Stimulated activated naive CD8-positive, alpha-beta T cell treated with anti-CD3 and anti-CD28 coated beads, Interleukin-15, Interleukin-2, amounts not matched to agents 100 U/mL and 50 U/mL, for 24 hours (primary cell): ENCODE data around the gene SLC8A1.
A peak's percentile ranks its signal among the peaks of the same experiment; 100 is the strongest.

ENCODE experiments used
- ATAC-seq: fragments of 150-1000 bp; cut with Tn5 transposase; one replicate; pipeline ENCODE4 v1.10.0; 2021
- DNase-seq: peaks from one replicate; pipeline ENCODE4 v3.0.0; 2021

SLC8A1 gene

GRCh38 chr2:40420478-40420877 lies 31.4 kb downstream of the SLC8A1 start:
- ATAC-seq (no peak), DNase-seq (no peak)

GRCh38 chr2:40419364-40419762 lies 32.5 kb downstream of the SLC8A1 start:
- no peak for DNase-seq
- no peak for ATAC-seq

GRCh38 chr2:40418614-40419363 lies 33.1 kb downstream of the SLC8A1 start:
- DNase-seq = no peak
- peak; percentile 23 for ATAC-seq

- ATAC-seq (no peak), DNase-seq (no peak)
Measured at GRCh38 chr2:40416486-40416885, 35.4 kb downstream of the SLC8A1 start.

- no peak for ATAC-seq
- DNase-seq = no peak
Measured at GRCh38 chr2:40415391-40415790, 36.5 kb downstream of the SLC8A1 start.

GRCh38 chr2:40412456-40412855 lies 39.4 kb downstream of the SLC8A1 start:
- DNase-seq (no peak), ATAC-seq (no peak)

GRCh38 chr2:40410695-40411094 lies 41.2 kb downstream of the SLC8A1 start:
- DNase-seq = no peak
- ATAC-seq = no peak

- no peak for DNase-seq
- ATAC-seq = no peak
Measured at GRCh38 chr2:40409734-40410133, 42.2 kb downstream of the SLC8A1 start.

GRCh38 chr2:40406485-40407289 lies 45.2 kb downstream of the SLC8A1 start:
- ATAC-seq (no peak), DNase-seq (no peak)

GRCh38 chr2:40405465-40405864 lies 46.4 kb downstream of the SLC8A1 start:
- ATAC-seq (no peak), DNase-seq (no peak)

GRCh38 chr2:40404517-40404916 lies 47.4 kb downstream of the SLC8A1 start:
- no peak for DNase-seq
- ATAC-seq = no peak

GRCh38 chr2:40403233-40403836 lies 48.6 kb downstream of the SLC8A1 start:
- ATAC-seq (no peak), DNase-seq (no peak)

GRCh38 chr2:40401896-40402295 lies 50.0 kb downstream of the SLC8A1 start:
- ATAC-seq (peak; percentile 71), DNase-seq (no peak)

GRCh38 chr2:40400336-40400953 lies 51.4 kb downstream of the SLC8A1 start:
- DNase-seq = no peak
- no peak for ATAC-seq

- no peak for DNase-seq
- no peak for ATAC-seq
Measured at GRCh38 chr2:40397765-40398164, 54.1 kb downstream of the SLC8A1 start.

- DNase-seq (no peak), ATAC-seq (no peak)
Measured at GRCh38 chr2:40396124-40396523, 55.8 kb downstream of the SLC8A1 start.

- DNase-seq (no peak), ATAC-seq (no peak)
Measured at GRCh38 chr2:40395169-40396073, 56.5 kb downstream of the SLC8A1 start.

GRCh38 chr2:40394597-40394996 lies 57.3 kb downstream of the SLC8A1 start:
- DNase-seq = no peak

GRCh38 chr2:40394031-40394430 lies 57.9 kb downstream of the SLC8A1 start:
- ATAC-seq = no peak
- DNase-seq = no peak

More at GRCh38 chr2:40394597-40394996, 57.3 kb downstream of the SLC8A1 start:
- no peak for ATAC-seq

GRCh38 chr2:40388161-40388560 lies 63.7 kb downstream of the SLC8A1 start:
- ATAC-seq (no peak), DNase-seq (no peak)

GRCh38 chr2:40386177-40386576 lies 65.7 kb downstream of the SLC8A1 start:
- no peak for ATAC-seq
- no peak for DNase-seq

- DNase-seq = no peak
- no peak for ATAC-seq
Measured at GRCh38 chr2:40384714-40385113, 67.2 kb downstream of the SLC8A1 start.
